Epithelial cell of proximal tubule (primary cell): ENCODE results near the gene ITGA11. TPM values are rescaled to one million over a fixed set of nuclear protein-coding genes. Genes with fewer than 3 reads are reported as not detected.

Experiments
- DNase-seq: peaks from one replicate; pipeline ENCODE4 v3.0.0-alpha.2; 2011; ENCODE audit warnings: low read depth
- H3K4me3 ChIP-seq: 2 replicates; pipeline ENCODE4 v1.5.1; 2011; ENCODE audit warnings: low read depth, mild to moderate bottlenecking, low read length
- CTCF ChIP-seq: conservative IDR thresholded peaks from 2 replicates; pipeline ENCODE4 v1.5.1; 2012; ENCODE audit warnings: low read depth, mild to moderate bottlenecking, low read length
- total RNA-seq: library from RNA; depleted of rRNA; stranded (reverse); fragments of >200 nt; gene quantifications from 2 replicates; pipeline ENCODE4 v1.2.3, GENCODE V29; 2015

The ITGA11 gene
- total RNA-seq, 1 donor from 2014 or later = 1.6 TPM

- no peak for DNase-seq
- TF ChIP-seq CTCF = no peak
- H3K4me3 ChIP-seq = no peak overlapping the region
Observed at GRCh38 chr15:68302729-68303128, 129.2 kb downstream of the ITGA11 start.

- no peak overlapping the region for H3K4me3 ChIP-seq
- DNase-seq = no peak
- no peak for TF ChIP-seq CTCF
Observed at GRCh38 chr15:68301301-68301700, 130.7 kb downstream of the ITGA11 start.

- H3K4me3 ChIP-seq = no peak overlapping the region
- no peak for DNase-seq
- no peak for TF ChIP-seq CTCF
Observed at GRCh38 chr15:68300115-68300940, 131.6 kb downstream of the ITGA11 start.

- no peak for DNase-seq
- no peak overlapping the region for H3K4me3 ChIP-seq
Observed at GRCh38 chr15:68299436-68299835, 132.5 kb downstream of the ITGA11 start.

GRCh38 chr15:68298882-68299381, 133.0 kb downstream of the ITGA11 start:
- no peak for TF ChIP-seq CTCF
- DNase-seq = no peak
- no peak overlapping the region for H3K4me3 ChIP-seq

More at GRCh38 chr15:68299436-68299835, 132.5 kb downstream of the ITGA11 start:
- TF ChIP-seq CTCF = no peak

GRCh38 chr15:68298336-68298735, 133.6 kb downstream of the ITGA11 start:
- no peak overlapping the region for H3K4me3 ChIP-seq
- no peak for DNase-seq
- TF ChIP-seq CTCF = no peak
